ENCODE results near the gene ATP9B. TPM values are rescaled to one million over a fixed set of nuclear protein-coding genes. Genes with fewer than 3 reads are reported as not detected.

Gene ATP9B
- total and polyA plus RNA-seq, 2 donors: 14.9 to 19.3 TPM

- no peak overlapping the region for H3K4me3 ChIP-seq (ENCODE audit: low read length in 2 of 2)
- H3K4me1 ChIP-seq (ENCODE audit: control insufficient read depth in 2 of 2, insufficient read depth in 2 of 2, low read length in 2 of 2): no peaks in the 10 kb centered on the region
- no peaks in the 10 kb centered on the region for H3K27me3 ChIP-seq (ENCODE audit: control insufficient read depth in 2 of 2, insufficient read depth in 1 of 2, low read length in 1 of 2)
- no peak overlapping the region for H3K27ac ChIP-seq (ENCODE audit: low read depth in 1 of 2, low read length in 1 of 2)
- no peak for DNase-seq (ENCODE audit: low read depth in 6 of 9, low spot score in 9 of 9)
- H3K9me3 ChIP-seq (ENCODE audit: control insufficient read depth in 2 of 2, insufficient read depth in 1 of 2, low read length in 1 of 2): no peaks in the 10 kb centered on the region
- 97% methylated on average over 2 of the region's 2 CpGs for WGBS
- H3K36me3 ChIP-seq (ENCODE audit: control insufficient read depth in 2 of 2, insufficient read depth in 2 of 2, low read length in 1 of 2): peaks cover 43 to 51% of the 10 kb centered on the region in 2 donors
These were observed 275.0 kb downstream of the ATP9B start for GRCh38 chr18:79344208-79344581.

DNA sequence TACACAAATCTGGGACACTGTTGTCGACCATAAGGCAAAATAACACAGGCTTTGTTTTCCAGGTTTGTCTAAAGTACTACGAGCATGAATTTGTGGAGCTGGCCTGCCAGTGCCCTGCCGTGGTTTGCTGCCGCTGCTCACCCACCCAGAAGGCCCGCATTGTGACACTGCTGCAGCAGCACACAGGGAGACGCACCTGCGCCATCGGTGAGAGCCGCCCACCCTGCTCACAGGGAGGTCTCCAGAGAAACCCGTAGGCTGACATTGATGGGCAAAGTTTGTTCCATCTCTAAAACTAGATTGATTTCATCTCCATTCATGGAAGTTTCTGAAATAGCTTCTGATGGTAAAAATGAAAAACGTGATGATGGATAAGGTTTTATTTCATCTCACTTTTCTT is 276.2 kb downstream of the ATP9B start:
- H3K27ac ChIP-seq (ENCODE audit: low read depth in 1 of 2, low read length in 1 of 2): no peak overlapping the region
- H3K4me3 ChIP-seq (ENCODE audit: low read length in 2 of 2): no peak overlapping the region
- H3K4me1 ChIP-seq (ENCODE audit: control insufficient read depth in 2 of 2, insufficient read depth in 2 of 2, low read length in 2 of 2): no peaks in the 10 kb centered on the region
- H3K9me3 ChIP-seq (ENCODE audit: control insufficient read depth in 2 of 2, insufficient read depth in 1 of 2, low read length in 1 of 2): no peaks in the 10 kb centered on the region
- WGBS: 98% methylated on average over 11 of the region's 11 CpGs
- DNase-seq (ENCODE audit: low read depth in 6 of 9, low spot score in 9 of 9): no peak
- peaks cover 43 to 60% of the 10 kb centered on the region in 2 donors for H3K36me3 ChIP-seq (ENCODE audit: control insufficient read depth in 2 of 2, insufficient read depth in 2 of 2, low read length in 1 of 2)
- no peaks in the 10 kb centered on the region for H3K27me3 ChIP-seq (ENCODE audit: control insufficient read depth in 2 of 2, insufficient read depth in 1 of 2, low read length in 1 of 2)

- H3K27me3 ChIP-seq (ENCODE audit: control insufficient read depth in 2 of 2, insufficient read depth in 1 of 2, low read length in 1 of 2): no peaks in the 10 kb centered on the region
- WGBS: 94% methylated on average over 26 of the region's 26 CpGs
- no peak overlapping the region for H3K4me3 ChIP-seq (ENCODE audit: low read length in 2 of 2)
- H3K36me3 ChIP-seq (ENCODE audit: control insufficient read depth in 2 of 2, insufficient read depth in 2 of 2, low read length in 1 of 2): peaks cover 43 to 61% of the 10 kb centered on the region in 2 donors
- DNase-seq (ENCODE audit: low read depth in 6 of 9, low spot score in 9 of 9): no peak
- H3K9me3 ChIP-seq (ENCODE audit: control insufficient read depth in 2 of 2, insufficient read depth in 1 of 2, low read length in 1 of 2): no peaks in the 10 kb centered on the region
- H3K27ac ChIP-seq (ENCODE audit: low read depth in 1 of 2, low read length in 1 of 2): no peak overlapping the region
- H3K4me1 ChIP-seq (ENCODE audit: control insufficient read depth in 2 of 2, insufficient read depth in 2 of 2, low read length in 2 of 2): no peaks in the 10 kb centered on the region
These were observed 276.8 kb downstream of the ATP9B start for GRCh38 chr18:79345981-79346380.

GRCh38 chr18:79348066-79348465 is 278.9 kb downstream of the ATP9B start:
- H3K27me3 ChIP-seq (ENCODE audit: control insufficient read depth in 2 of 2, insufficient read depth in 1 of 2, low read length in 1 of 2): no peaks in the 10 kb centered on the region
- H3K4me3 ChIP-seq (ENCODE audit: low read length in 2 of 2): no peak overlapping the region
- no peaks in the 10 kb centered on the region for H3K9me3 ChIP-seq (ENCODE audit: control insufficient read depth in 2 of 2, insufficient read depth in 1 of 2, low read length in 1 of 2)
- H3K27ac ChIP-seq (ENCODE audit: low read depth in 1 of 2, low read length in 1 of 2): no peak overlapping the region
- H3K4me1 ChIP-seq (ENCODE audit: control insufficient read depth in 2 of 2, insufficient read depth in 2 of 2, low read length in 2 of 2): no peaks in the 10 kb centered on the region
- WGBS: 95% methylated on average over 5 of the region's 5 CpGs
- peaks cover 43 to 63% of the 10 kb centered on the region in 2 donors for H3K36me3 ChIP-seq (ENCODE audit: control insufficient read depth in 2 of 2, insufficient read depth in 2 of 2, low read length in 1 of 2)
- no peak for DNase-seq (ENCODE audit: low read depth in 6 of 9, low spot score in 9 of 9)

DNA sequence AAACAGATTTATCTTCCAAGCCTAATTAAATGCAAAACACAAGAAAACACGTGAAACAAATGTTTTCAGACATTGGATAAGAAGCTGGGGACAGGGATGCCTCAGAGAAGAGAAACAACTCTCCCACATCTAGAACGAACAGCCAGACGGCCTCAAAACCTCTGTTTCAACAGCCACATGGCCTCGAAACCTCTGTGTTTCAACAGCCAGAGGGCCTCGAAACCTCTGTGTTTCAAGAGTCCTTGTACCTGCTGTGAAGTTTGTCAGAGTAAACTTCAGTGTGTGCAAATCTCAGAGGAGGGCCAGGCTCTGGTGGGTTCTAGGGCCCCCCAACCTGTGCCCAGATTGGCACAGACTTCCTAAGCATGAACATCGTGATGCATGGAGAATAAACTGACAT is 283.2 kb downstream of the ATP9B start:
- H3K27ac ChIP-seq (ENCODE audit: low read depth in 1 of 2, low read length in 1 of 2): no peak overlapping the region
- H3K4me1 ChIP-seq (ENCODE audit: control insufficient read depth in 2 of 2, insufficient read depth in 2 of 2, low read length in 2 of 2): no peaks in the 10 kb centered on the region
- no peak overlapping the region for H3K4me3 ChIP-seq (ENCODE audit: low read length in 2 of 2)
- H3K9me3 ChIP-seq (ENCODE audit: control insufficient read depth in 2 of 2, insufficient read depth in 1 of 2, low read length in 1 of 2): no peaks in the 10 kb centered on the region
- peaks cover 16 to 27% of the 10 kb centered on the region in 2 donors for H3K36me3 ChIP-seq (ENCODE audit: control insufficient read depth in 2 of 2, insufficient read depth in 2 of 2, low read length in 1 of 2)
- no peak for DNase-seq (ENCODE audit: low read depth in 6 of 9, low spot score in 9 of 9)
- no peaks in the 10 kb centered on the region for H3K27me3 ChIP-seq (ENCODE audit: control insufficient read depth in 2 of 2, insufficient read depth in 1 of 2, low read length in 1 of 2)
- 90% methylated on average over 6 of the region's 6 CpGs for WGBS

DNA sequence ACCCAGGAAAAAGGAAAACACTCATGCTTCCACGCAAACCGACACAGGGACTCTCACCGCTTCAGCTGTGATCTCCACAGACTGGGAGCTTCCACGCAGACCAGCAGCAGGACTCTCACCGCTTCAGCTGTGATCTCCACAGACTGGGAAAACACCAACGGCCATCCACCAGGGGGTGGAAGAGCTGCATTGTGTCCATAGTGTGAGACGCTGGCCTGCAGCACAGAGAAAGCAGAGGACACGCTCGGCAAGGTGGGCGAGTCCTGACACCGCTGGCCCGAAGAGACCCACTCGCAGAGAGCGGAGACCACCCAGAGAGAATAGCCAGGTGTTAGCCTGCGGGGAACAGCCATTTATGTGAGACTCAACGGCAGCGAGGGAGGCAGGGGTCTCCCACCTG is 284.1 kb downstream of the ATP9B start:
- Histone ChIP-seq H3K4me3 (ENCODE audit: low read length in 2 of 2) (no peak overlapping the region), H3K4me1 (ENCODE audit: control insufficient read depth in 2 of 2, insufficient read depth in 2 of 2, low read length in 2 of 2) (no peaks in the 10 kb centered on the region), H3K36me3 (ENCODE audit: control insufficient read depth in 2 of 2, insufficient read depth in 2 of 2, low read length in 1 of 2) (peaks cover 10 to 20% of the 10 kb centered on the region in 2 donors), H3K27ac (ENCODE audit: low read depth in 1 of 2, low read length in 1 of 2) (no peak overlapping the region), H3K27me3 (ENCODE audit: control insufficient read depth in 2 of 2, insufficient read depth in 1 of 2, low read length in 1 of 2) (no peaks in the 10 kb centered on the region), H3K9me3 (ENCODE audit: control insufficient read depth in 2 of 2, insufficient read depth in 1 of 2, low read length in 1 of 2) (no peaks in the 10 kb centered on the region)
- 95% methylated on average over 17 of the region's 17 CpGs for WGBS
- no peak for DNase-seq (ENCODE audit: low read depth in 6 of 9, low spot score in 9 of 9)

- no peak overlapping the region for H3K27ac ChIP-seq (ENCODE audit: low read depth in 1 of 2, low read length in 1 of 2)
- H3K36me3 ChIP-seq (ENCODE audit: control insufficient read depth in 2 of 2, insufficient read depth in 2 of 2, low read length in 1 of 2): peaks cover 10 to 22% of the 10 kb centered on the region in 2 donors
- no peaks in the 10 kb centered on the region for H3K27me3 ChIP-seq (ENCODE audit: control insufficient read depth in 2 of 2, insufficient read depth in 1 of 2, low read length in 1 of 2)
- H3K4me3 ChIP-seq (ENCODE audit: low read length in 2 of 2): no peak overlapping the region
- H3K4me1 ChIP-seq (ENCODE audit: control insufficient read depth in 2 of 2, insufficient read depth in 2 of 2, low read length in 2 of 2): no peaks in the 10 kb centered on the region
- H3K9me3 ChIP-seq (ENCODE audit: control insufficient read depth in 2 of 2, insufficient read depth in 1 of 2, low read length in 1 of 2): no peaks in the 10 kb centered on the region
- 98% methylated on average over 8 of the region's 8 CpGs for WGBS
- no peak for DNase-seq (ENCODE audit: low read depth in 6 of 9, low spot score in 9 of 9)
These were observed 285.2 kb downstream of the ATP9B start for GRCh38 chr18:79354350-79354749.

GRCh38 chr18:79355433-79356335 is 286.5 kb downstream of the ATP9B start:
- WGBS: 94% methylated on average over 26 of the region's 26 CpGs
- H3K27me3 ChIP-seq (ENCODE audit: control insufficient read depth in 2 of 2, insufficient read depth in 1 of 2, low read length in 1 of 2): no peaks in the 10 kb centered on the region
- no peak for DNase-seq (ENCODE audit: low read depth in 6 of 9, low spot score in 9 of 9)

DNA sequence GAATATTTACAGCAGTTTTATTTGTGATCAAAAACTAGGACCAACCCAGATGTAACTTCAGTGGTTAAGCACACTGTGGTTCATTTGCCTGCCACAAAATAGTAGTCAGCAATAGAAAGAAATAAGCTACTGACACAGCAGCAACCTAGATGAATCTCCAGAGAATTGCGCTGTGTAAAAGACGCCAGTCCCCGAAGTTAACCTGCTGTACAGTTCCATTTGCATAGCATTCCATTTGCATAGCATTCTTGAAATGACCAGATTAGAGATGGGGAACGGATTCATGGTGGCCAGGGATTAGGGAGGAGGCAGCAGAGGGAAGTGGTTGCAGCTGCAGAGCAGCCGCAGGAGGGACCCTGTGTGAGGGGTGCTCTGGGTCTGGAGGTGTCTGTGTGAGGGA is 287.2 kb downstream of the ATP9B start:
- no peak overlapping the region for H3K4me3 ChIP-seq (ENCODE audit: low read length in 2 of 2)
- H3K4me1 ChIP-seq (ENCODE audit: control insufficient read depth in 2 of 2, insufficient read depth in 2 of 2, low read length in 2 of 2): no peaks in the 10 kb centered on the region
- 96% methylated on average over 5 of the region's 5 CpGs for WGBS
- H3K27me3 ChIP-seq (ENCODE audit: control insufficient read depth in 2 of 2, insufficient read depth in 1 of 2, low read length in 1 of 2): no peaks in the 10 kb centered on the region
- no peaks in the 10 kb centered on the region for H3K9me3 ChIP-seq (ENCODE audit: control insufficient read depth in 2 of 2, insufficient read depth in 1 of 2, low read length in 1 of 2)
- no peak overlapping the region for H3K27ac ChIP-seq (ENCODE audit: low read depth in 1 of 2, low read length in 1 of 2)
- DNase-seq (ENCODE audit: low read depth in 6 of 9, low spot score in 9 of 9): no peak
- peaks cover 15 to 17% of the 10 kb centered on the region in 2 donors for H3K36me3 ChIP-seq (ENCODE audit: control insufficient read depth in 2 of 2, insufficient read depth in 2 of 2, low read length in 1 of 2)

More at GRCh38 chr18:79355433-79356335, 286.5 kb downstream of the ATP9B start:
- Histone ChIP-seq H3K36me3 (ENCODE audit: control insufficient read depth in 2 of 2, insufficient read depth in 2 of 2, low read length in 1 of 2) (peaks cover 13 to 17% of the 10 kb centered on the region in 2 donors), H3K9me3 (ENCODE audit: control insufficient read depth in 2 of 2, insufficient read depth in 1 of 2, low read length in 1 of 2) (no peaks in the 10 kb centered on the region), H3K27ac (ENCODE audit: low read depth in 1 of 2, low read length in 1 of 2) (no peak overlapping the region), H3K4me3 (ENCODE audit: low read length in 2 of 2) (no peak overlapping the region), H3K4me1 (ENCODE audit: control insufficient read depth in 2 of 2, insufficient read depth in 2 of 2, low read length in 2 of 2) (no peaks in the 10 kb centered on the region)
